DMS153 treated with DMSO at 0.1 percent for 48 hours (cell line): Measurements from ENCODE around the gene NUCB2.
"Not testable (repeated sequence)": the region's sequence is repeated elsewhere in the genome, so short reads cannot be mapped to it uniquely, and the experiment has no call there.

Source experiments
- DNase-seq: peaks from one replicate; lab custom pipeline; 2025; ENCODE audit not compliant: unreplicated experiment; lab: John Stamatoyannopoulos, UW

Gene NUCB2

DNA sequence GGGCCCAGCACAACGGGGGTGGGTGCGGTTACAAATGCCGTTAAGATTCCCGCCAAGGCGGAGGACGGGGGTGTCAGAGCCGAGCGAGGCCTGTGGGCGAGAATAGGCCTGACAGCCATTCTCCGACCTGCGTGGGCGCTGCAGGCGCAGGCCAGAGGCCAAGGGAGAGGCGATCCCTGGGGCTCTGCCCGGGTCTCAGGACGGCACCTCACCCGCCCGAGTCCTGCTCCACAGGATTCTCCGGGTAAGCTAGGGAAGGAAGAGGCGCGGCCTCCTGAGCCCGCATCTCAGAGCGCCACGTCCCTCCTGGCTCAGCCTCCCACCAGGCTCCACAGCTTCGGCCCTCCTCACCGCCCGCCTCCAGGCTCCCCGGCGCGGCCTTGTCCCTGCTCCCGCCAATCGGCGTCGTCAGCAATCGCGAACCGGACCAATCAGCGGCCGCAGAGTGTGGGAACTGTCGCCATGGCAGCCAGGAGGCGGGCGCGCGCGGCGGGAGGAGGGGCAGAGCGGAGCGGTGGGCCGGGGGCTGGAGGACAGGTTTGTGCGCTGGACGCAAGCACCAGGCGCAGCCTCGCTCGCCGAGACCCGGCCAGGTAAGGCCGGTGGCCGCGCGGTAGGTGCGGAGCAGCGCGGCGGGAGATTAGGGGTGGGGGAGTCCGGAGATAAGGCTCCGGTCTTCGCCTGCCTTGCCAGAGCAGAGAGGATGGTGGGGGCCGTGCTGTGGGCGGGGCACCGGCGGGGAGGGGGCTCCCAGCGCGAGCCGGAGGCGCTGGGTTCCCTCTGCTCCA is at the start of gene NUCB2:
Gene NUCB2 (plus strand): TSS at position 504 of the 788 bp plus-strand sequence. CDS start 18,585 bp downstream, outside the sequence.
- peak; percentile 94 for DNase-seq

- DNase-seq, result not testable (repeated sequence)
These were observed 48.2 kb upstream of the NUCB2 start for GRCh38 chr11:17228186-17228925.

GRCh38 chr11:17229481-17230152 is 46.9 kb upstream of the NUCB2 start:
- no peak for DNase-seq

DNA sequence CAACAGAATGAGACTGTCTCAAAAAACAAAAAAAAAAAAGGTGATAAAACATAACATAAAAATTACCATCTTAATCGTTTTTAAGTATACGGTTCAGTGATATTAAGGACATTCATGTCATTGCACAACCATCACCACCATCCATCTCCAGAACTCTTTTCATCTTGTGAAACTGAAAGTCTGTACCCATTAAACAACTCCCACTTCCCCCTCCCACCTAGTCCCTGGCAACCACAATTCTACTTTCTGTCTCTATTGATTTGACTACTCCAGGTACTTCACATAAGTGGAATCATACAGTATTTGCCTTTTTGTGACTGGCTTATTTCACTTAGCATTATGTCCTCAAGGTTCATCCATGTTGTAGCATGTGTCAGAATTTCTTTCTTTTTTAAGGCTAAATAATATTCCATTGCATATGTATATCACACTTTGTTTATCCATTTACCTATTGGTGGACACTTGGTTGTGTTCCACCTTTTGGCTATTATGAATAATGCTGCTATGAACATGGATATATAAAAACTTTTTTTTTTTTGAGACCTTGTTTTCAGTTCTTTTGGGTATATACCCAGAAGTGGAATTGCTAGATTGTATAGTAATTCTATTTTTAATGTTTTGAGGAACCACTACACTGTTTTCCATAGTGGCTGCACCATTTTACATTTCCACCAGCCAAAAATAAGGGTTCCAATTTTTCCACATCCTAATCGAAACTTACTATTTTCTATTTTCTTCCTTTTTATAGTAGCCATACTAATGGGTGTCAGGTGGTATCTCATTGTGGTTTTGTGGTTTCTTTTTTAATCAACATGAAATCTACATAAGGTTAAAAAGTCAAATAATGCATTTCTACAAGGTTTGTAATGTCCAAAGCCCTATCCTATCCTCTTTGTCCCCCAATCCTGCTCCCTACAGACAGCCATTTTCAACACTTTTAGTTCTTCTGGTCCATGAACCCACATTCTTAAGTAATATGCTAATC is 45.4 kb upstream of the NUCB2 start:
- DNase-seq, result no peak

GRCh38 chr11:17233101-17233500 is 43.4 kb upstream of the NUCB2 start:
- DNase-seq, result no peak

DNA sequence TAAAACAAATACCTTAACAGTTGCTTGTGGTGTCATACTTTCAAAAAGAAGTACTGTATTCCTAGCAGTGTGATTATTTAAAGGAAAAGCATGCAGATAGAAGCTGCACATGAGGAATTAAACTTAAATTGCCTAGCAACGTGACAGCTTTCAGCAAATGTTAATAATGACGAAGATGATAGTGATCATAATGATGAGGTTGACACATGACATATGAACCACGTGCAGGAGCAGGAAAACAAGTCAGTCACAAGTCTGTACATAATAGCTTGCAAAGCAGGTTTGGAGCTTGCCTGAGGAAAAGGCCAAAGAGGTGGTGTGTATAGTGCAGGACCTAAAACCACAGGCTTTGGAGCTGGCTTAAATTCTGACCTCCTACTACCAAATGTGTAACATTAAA is 38.2 kb upstream of the NUCB2 start:
- no peak for DNase-seq

DNA sequence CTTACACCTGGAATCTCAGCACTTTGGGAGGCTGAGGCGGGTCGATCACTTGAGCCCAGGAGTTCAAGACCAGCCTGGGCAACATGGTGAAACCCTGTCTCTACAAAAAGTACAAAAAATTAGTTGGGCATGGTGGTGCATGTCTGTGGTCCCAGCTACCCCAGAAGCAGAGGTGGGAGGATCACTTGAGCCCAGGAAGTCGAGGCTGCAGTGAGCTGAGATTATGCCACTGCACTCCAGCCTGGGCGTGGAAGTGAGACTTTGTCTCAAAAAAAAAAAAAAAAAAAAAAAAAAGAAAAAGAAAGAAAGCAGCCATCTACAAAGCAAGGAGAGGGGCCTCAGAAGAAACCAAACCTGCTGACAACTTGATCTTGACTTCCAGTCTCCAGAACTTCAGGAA is 36.6 kb upstream of the NUCB2 start:
- not testable (repeated sequence) for DNase-seq

DNA sequence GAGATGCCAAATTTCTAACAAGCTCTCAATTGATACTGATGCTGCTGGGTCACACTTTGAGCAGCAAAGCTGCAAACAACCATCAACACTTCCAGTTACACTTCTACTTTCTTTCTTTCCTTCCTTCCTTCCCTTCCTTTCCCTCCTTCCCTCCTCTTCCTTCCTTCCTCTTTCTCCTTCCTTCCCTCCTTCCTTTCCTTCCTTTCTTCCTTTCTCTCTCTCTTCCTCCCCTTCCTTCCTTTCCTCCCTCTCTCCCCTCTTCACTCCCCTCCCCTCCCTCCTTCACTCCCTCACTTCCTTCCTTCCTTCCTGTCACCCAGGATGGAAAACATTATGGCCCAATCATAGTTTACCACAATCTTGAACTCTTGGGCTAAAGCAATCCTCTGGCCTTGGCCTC is 35.8 kb upstream of the NUCB2 start:
- DNase-seq, result no peak

GRCh38 chr11:17242954-17243353 is 33.6 kb upstream of the NUCB2 start:
- DNase-seq, result not testable (repeated sequence)

- no peak for DNase-seq
These were observed 32.5 kb upstream of the NUCB2 start for GRCh38 chr11:17244046-17244445.

DNA sequence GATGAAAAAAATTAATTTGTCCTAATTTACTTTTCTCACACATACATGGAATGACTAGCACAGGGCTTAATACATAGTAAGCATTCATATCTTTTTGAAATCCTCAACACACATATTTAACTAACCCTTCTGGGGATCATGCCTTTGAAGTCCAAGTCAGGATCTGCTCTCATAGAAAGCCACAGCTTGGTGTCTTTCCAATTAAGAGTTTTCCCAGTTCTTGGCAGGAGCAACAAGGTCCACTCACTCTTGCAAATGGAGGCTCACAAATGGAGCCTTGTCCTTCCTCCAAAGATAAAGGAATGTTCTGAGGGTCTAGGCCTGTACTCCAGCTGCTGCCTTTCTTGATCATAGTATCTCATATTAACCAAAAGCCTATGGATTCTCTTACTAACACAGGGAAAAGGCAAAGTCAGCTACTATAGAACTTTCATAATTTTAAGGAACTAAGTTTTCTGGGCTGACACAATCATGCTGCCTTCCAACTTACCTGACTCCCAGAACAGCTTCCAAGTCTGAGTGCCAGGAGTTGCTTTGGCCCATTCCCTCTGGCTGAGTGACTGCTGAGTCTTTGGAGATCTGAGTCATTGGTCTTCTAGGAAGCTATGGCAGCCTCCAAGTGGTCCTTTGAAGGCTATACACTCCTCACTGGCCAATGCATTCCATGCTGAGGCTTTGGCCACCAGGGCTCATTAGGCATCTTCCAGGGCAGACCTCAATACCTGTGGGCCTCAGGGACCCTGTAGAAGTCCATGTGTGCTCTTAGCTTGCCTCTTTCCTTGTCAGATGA is 25.8 kb upstream of the NUCB2 start:
- DNase-seq, result no peak

DNA sequence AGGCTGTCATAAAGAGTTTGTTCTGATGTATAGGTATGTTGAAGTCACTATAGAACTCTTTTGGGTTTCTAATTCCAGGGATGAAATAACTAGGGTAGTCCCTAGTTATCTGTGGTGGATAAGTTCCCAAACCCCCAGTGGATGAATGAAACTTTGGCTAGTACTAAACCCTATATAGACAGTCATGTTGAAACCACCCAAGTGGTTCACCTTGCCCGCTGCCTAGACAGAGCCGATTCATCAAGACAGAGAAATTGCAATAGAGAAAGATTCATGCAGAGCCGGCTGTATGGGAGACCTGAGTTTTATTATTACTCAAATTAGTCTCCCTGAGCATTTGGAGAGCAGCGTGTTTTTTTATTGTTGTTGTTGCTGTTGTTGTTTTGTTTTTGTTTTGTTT is 23.8 kb upstream of the NUCB2 start:
- no peak for DNase-seq

DNA sequence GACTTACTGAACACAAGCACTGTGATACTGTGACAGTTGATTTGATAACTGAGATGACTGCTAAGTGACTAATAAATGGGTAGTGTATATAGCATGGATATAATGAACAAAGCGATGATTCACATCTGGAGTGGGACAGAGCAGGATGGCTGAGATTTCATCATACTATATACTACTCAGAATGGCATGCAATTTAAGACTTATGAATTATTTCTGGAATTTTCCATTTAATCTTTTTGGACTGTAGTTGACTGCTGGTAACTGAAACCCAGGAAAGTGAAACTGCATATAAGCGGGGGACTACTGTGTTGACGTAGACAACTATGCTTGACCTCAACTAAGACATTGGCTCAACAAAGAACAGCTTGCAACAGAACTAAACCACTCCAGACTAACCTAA is 20.0 kb upstream of the NUCB2 start:
- no peak for DNase-seq

DNA sequence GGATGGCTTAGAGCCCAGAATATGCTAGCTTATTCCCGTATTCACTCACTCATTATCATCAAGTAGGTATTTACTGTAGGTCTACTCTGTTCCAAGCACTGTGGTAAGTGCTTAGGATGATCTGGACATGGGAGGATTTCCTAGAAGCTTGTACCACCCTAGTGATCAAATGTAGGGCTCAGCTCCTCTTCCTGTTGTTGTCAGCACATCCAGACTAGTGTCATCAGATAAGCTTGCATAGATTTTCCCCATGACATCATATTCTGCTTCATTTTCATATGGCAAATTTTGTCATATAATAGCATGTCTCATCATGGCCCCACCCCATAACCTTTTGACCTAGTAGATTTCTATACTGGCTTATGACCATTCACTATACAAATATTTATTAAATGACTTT is 19.3 kb upstream of the NUCB2 start:
- no peak for DNase-seq

DNA sequence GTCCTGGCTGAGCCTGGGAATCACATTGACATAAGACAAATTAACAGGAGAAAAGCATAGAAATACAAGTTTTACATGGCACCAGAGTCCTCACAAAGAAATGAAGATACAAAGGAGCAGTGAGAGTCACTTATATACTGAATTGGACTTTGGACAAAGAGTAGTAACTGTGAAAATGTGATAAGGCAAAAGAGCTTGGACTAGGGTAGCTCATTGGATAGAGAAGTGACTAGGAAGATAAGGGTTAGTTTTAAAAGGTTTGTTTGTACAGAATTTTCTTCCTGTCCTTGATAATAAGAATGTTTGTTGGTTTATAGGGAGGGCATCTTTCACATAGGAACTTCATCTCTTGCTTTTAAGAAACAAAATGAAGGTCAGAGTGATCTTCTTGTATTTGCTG is 17.9 kb upstream of the NUCB2 start:
- DNase-seq, result no peak

DNA sequence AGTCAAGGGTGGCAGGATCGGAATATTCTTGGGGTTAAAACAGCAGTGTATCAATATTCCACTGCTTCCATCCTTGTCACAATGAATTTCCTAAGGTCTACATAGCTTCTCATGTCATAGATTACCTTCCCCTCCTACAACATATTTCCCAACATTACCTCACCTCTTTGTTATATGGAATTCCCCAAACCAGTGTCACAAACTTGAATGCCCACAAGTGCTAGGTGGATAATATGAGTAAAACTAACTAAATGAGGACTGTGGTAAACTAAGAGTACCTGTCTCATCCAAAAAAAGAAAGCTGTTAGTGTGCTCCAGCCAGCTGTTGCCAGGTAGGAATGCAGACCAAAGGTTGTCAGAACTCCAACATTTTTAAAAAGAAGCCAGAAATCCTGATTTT is 17.0 kb upstream of the NUCB2 start:
- no peak for DNase-seq

DNA sequence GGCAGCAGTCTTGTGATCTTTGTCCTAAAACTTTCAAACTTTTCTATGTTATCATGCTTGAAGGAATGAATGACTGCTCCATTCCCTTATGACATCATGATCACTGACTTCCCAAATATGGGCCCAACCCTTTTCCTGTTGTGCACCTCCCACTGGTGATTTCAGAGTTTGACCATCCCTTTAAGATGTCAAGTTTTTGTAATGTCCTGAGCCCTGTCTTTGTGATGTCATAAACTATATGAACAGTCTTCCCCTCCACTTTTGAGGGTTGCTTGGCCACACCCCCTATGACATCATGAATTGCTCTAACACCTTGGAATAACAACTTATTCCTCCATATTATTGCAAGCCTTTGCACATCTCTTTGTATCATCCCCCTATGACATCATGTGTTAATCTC is 16.5 kb upstream of the NUCB2 start:
- no peak for DNase-seq

GRCh38 chr11:17263769-17264168 is 12.8 kb upstream of the NUCB2 start:
- DNase-seq, result no peak

- no peak for DNase-seq
These were observed 9.8 kb upstream of the NUCB2 start for GRCh38 chr11:17266781-17267180.

DNA sequence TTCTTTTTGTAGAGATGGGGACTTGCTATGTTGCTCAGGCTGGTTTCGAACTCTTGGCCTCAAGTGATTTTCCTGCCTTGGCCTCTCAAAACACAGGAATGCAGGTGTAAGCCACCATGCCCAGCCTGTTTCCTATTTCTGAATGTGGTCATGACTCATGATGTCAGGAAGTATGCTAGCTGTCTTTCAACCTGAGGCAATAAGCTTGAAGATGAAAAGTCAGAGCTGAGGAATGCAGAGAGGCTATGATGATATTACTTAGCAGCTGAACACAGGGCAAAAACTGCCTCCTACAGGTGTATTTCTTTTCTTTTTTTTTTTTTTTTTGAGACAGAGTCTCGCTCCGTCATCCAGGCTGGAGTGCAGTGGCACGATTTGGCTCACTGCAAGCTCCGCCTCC is 9.0 kb upstream of the NUCB2 start:
- no peak for DNase-seq
